HG03457 (cell line): ENCODE data around the gene ARHGAP26.
"Not testable (repeated sequence)": the region's sequence is repeated elsewhere in the genome, so short reads cannot be mapped to it uniquely, and the experiment has no call there.

Experiments used
- ATAC-seq: cut with Tn5 transposase; IDR thresholded peaks from one replicate; pipeline ENCODE4 v1.9.1; 2021; ENCODE audit warnings: moderate number of reproducible peaks; ENCODE audit not compliant: unreplicated experiment

The ARHGAP26 gene

DNA sequence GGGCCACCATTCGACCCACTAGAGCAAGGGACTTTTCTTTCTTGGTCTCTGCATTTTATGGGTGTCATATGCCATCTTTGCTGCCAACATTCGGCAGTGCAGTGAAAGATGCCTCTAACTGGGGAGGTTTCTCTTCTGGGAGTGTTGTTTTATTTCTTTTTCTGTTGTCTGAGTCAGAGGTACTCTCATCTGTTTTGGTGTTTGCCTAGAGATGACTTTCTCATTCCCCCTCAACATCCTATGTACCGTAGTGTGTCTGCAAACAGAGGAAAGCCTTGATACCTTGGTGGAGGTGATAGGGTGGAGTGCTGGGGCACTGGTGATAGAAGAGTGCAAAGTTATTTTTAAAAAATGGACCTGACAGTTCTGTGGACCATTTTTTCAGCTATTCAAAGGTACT is 182.1 kb downstream of the ARHGAP26 start:
- no peak for ATAC-seq

DNA sequence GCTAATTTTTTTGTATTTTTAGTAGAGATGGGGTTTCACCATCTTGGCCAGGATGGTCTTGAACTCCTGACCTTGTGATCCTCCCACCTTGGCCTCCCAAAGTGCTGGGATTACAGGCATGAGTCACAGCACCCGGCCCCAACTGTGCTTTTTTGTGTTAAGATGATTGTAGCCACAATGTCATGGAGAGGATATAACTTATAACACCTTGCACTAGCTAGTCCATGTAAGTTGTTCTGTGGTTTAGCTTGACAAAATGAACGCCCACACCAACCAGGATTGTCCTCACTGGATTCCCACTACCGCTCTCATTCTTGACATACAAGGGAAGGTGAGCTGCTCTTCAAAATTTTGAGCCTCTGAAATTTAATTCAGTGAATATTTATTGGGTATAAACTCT is 182.7 kb downstream of the ARHGAP26 start:
- not testable (repeated sequence) for ATAC-seq

DNA sequence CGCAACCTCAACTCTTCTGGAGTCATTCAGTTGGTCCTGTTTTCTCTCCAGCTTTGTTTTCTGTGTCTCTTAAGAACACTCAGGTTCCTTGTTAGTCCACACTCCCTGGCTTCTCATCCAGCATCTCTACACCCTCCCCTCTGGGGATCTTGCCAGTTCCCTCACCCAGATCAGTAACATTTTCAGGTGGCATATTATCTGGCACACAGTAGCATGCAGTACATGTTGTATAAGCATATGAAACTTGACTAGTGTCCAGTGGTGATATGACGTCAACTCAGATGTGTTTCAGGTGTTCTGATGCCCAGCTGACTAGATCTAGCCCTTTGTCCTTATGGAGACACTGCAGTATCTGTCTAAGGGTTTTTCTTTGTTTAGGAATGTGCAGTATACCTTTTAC is 184.3 kb downstream of the ARHGAP26 start:
- no peak for ATAC-seq

DNA sequence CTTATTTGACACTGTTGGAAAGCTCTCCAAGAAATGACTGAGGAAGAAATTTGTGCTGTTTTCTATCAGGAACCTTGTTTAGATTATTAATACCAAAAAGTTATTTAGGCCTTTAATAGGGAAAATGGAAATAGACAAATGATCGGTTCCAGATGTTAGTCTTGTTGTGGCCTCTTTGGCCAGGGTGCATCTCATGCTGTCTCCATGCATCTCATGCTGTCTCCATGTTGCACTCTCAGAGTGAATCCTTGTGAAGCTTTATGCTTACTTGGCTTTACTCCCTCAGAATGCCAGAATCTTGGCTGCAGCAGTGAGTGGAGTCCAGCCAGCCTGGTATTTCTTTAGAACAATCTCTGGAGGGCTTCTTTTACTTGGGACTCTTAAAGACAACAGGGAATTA is 185.5 kb downstream of the ARHGAP26 start:
- no peak for ATAC-seq

DNA sequence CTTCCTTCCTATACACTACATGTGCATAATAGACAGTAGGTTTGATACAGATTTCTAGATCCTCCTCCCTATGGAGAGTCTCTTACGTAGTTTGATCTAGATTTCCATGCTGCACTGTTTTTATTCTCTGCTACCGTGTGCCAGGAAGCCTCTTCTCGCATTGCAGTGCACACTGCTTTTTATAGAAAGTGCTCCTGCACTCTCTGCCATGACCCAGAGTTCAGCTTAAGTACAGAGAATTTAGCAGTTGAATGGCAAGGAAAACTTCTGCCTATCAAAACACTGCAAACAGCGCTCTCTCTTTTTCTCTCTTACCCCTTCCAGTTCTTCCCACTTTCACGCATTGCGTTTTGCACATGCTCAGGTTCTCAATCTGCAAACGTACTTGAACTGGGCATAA is 187.4 kb downstream of the ARHGAP26 start:
- no peak for ATAC-seq

DNA sequence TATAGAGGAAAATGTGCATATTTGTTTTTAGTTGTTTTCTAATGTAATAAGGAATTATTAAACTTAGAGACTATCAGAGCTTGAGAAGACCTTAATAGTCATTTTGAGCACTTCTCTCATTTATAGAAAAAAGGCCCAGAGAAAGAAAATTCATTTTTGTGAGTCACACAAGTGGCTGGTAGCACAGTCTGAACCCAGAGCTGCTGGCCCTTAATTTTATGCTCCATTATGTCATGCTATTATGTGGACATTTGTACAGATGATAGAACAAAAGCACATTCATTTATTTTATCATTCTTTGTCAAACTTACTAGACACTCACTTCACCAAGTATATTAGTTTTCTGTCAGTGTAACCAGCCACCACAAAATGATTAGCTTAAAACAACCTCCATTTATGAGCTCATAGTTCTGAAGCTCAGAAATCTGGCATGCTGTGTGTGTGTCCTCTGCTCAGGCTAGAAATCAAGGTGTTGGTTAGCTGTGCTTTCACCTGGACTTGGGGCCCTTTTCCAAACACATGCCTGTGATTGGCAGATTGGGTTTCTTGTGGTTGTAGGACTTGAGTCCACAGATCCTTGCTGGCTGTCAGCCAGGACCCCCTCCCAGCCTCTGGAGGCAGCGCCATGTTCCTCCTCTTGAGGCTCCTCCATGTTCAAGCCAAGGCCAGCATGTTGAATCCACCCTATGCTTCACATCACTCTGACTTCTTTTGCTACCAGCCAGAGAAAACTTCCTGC is 188.9 kb downstream of the ARHGAP26 start:
- ATAC-seq: no peak

DNA sequence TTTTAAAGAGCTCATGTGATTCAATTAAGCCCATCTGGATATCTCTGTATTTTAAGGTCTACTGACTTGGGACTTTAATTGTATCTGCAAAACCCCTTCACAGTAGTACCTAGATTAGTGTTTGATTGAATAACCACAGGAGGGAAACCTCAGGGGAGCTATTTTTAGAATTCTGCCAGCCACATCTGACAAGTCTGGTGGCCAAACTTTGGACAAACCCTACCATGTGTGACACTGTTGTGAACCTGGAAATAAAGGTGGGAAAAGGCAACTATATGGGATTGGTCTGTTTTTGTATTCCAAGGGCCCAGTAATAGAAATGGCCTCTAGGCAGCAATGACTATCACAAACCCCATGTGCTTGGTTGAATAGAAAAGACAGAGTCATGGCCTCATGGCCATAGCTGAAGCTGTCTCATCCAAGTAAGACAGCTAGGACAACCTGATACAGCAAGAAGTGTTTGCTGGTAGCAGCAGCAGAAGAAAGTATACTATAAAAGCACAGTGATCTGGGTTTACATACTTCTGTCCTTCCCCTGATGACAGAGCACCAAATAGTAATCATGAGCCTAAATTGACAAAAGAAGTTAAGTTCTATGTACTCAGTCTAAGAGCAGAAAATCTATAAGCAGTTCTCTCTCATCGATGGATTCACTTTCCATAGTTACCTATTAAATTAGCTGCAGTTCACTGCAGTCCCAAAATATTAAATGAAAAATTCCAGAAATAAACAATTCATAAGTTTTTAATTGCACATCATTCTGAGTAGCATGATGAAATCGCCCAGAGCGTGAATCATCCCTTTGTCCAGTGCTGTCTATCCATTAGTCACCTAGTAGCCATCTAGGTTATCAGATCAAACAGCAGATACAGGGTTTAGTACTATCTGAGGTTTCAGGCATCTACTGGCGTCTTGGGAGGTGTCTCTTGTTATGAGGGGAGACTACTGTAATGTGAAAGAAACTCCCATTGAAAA is 189.8 kb downstream of the ARHGAP26 start:
- ATAC-seq: no peak

DNA sequence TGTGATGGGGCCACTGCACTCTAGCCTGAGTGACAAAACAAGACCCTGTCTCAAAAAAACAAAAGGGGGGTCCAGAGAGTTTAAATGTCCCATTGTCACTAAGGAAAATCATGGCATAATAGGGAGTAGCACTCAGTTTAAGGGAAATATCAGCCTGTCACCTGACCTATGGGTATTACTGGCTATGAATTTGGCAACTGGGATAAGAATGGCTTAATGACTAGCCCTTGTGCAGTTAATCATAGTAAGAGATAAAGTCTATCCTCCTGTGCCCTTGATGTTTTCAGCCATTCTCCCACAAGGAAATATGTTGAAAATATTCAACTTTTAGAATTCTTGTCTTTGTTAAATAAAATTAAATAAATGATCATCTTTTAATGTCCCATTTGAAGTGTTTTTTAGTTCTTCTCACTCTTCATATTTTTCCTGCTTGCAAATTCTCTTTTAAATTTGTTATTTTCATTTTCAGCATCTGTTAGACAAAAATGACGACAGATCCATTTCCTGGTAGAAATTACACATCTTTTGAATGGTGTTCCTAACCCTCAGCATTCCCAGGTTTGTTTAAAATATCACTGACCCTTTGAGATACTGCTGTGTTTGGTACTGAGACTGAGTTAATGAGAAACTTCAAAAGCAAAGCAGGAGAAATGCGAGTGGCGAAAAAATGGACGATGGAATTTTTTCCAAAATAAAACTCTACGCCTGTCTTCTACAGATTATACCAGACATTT is 191.4 kb downstream of the ARHGAP26 start:
- no peak for ATAC-seq

DNA sequence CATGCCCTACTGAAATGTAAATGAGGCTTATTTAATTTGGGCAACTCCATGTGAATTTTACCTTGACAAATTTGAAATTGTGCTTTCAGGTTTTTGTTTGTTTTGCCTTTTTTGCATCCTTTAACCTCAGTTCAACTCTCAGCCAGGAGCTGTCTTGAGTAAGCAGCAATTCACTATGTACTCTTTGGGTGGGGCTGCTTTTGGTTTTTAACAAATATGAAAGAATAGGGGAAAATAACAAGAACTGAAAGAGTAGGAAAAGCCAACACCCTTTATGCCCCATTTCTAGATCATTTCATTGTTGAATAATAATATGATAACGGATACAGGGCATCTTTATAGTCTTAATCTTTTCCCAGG is 192.0 kb downstream of the ARHGAP26 start:
- ATAC-seq: no peak

DNA sequence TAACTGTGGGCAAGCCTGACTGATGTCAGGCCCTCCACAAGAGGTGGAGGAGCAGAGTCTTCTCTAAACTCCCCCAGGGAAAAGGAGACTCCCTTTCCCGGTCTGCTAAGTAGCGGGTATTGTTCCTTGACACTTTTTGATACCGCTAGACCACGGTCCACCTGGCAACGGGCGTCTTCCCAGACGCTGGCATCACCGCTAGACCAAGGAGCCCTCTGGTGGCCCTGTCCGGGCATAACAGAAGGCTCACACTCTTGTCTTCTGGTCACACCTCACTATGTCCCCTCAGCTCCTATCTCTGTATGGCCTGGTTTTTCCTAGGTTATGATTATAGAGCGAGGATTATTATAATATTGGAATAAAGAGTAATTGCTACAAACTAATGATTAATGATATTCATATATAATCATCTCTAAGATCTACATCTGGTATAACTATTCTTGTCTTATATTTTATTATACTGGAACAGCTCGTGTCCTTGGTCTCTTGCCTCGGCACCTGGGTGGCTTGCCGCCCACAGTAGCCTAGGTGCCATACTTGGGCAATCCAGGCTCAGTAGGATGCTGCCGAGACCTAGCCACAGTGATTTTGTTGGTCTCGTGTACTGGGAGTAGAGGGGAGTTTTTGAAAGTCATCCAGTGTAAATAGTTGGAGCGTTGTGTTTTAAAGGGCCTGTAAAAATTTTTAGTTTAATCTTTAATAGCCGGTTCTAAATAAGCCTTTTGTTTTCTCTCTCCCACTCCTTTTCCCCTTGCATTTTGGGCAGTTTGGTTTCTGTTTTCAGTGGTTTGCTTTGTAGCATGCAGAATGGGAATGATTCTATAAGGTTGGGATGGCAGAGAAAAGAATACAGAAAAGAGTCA is 195.3 kb downstream of the ARHGAP26 start:
- not testable (repeated sequence) for ATAC-seq

DNA sequence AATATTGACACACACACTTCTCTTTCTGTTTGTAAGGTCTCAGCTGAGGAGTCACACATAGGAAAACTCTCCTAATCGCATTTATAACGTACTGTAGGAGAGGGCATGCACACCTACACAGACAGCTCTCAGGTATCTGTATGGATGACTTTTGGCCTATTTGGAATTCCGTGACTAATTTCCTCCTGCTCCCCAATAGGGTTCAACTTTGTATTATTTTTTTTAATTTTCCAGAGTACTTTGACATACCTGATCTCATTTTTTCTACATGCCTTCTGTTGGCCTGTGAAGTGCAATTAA is 195.9 kb downstream of the ARHGAP26 start:
- ATAC-seq: no peak

DNA sequence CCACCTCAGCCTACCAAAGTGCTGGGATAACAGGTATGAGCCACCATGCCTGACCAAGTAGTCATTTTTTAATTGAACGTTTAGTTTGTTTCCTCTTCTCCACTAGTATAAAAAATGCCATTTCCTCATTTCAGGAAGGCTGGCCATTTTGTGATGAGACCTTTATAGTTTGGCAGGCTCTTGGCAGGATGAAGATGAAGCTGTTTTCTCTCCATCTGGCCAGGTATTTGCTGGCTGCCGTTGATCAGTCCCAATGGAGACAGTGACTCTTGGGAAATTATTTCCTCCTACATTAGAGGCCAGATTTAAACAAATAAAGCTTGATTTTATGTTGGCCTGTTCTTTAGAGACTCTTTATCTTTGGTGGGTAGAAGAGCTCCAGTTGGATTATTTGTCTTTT is 199.0 kb downstream of the ARHGAP26 start:
- no peak for ATAC-seq

DNA sequence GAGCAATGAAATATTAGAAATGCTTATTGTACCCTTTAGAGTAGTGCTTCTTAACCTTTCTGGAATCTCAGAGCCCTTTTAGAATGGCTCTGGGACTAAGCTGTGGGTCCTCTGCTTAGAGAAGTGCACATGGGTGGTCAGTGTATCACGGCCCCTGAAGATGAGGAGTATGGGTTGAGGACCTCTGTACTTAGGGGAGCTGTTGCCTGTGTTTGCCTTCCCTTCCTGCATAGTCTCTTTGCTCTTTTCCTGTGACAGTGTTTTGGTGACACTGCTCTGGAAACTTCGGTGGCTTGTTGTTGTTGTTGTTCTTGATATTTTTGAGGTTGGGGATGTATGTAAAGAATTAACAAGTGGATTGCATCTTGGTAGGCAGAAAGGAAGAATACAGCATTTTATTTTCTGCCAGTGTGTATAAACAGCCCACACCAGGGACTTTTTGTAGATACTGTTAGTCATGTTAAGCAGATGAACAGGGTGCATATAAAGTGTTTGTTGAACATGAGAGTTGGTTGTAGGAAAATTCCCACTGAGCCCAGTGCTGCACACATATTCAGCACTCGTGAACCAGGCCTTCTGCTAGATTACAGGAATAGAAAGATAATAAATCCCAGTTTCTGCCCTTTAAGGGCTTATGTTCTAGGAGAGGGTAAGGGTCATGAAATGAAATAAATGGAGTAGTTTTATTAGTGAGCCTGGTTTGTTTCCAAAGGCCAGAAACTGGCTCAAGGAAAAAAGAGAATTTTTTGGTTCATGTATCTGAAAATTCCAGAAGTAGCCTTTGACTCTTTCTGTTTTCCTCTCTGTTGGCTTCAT is 199.7 kb downstream of the ARHGAP26 start:
- no peak for ATAC-seq

DNA sequence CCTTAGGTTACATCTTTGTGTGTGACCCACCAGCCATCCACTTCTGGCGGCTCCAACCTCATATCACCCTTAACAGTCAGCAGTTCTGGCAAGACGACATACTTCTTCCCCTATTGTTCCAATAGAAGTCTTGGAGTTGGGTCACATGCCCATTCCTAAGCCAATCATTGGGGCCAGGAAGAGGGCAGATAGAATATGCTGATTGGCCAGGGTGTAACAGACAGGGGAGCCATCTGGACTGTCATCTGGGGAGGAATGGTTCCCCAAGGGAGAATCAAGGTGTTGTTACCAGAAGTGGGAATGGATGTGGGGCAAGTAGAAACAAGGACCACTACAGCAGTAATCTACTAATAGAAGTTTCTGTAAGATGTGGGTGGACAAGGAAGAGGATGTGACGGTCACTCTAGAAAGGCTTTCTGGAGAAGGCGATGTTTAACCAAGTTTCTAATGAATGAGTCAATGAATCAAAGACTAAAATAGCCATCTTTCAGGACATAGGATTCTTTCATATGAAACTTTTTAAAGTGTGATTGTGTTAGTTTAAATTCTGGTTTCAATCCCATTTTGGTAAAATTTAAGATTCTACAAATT is 200.4 kb downstream of the ARHGAP26 start:
- ATAC-seq: no peak

DNA sequence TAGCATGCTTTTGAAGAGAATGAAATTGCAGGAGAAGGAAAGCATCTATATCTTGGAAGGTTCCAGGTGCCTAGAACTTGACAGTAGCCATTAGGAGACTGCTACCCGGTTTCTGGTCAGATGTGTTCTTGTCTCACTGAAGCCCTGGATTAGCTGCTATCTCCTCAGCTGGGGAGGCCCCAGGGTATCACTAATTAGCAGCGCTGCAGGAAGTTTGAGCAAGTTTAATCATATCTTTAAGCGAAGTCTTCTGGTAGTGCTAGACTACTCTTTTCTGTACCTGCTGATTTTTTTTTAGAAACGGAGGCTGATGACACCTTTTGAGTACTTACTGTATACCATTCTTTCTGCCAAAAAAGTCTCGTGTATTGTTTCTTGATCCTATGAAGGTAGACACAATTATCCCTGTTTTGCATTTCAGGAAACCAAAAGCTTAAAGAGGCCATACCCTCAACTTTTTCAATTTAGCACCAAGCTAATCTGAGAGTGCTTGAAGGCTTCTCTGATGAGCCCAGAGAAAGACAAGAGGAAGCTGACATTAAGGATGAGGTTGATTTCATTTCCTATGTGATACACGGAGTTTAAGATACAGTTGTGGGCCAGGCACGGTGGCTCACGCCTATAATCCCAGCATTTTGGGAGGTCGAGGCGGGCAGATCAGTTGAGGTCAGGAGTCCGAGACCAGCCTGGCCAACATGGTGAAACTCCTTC is 201.3 kb downstream of the ARHGAP26 start:
- no peak for ATAC-seq

DNA sequence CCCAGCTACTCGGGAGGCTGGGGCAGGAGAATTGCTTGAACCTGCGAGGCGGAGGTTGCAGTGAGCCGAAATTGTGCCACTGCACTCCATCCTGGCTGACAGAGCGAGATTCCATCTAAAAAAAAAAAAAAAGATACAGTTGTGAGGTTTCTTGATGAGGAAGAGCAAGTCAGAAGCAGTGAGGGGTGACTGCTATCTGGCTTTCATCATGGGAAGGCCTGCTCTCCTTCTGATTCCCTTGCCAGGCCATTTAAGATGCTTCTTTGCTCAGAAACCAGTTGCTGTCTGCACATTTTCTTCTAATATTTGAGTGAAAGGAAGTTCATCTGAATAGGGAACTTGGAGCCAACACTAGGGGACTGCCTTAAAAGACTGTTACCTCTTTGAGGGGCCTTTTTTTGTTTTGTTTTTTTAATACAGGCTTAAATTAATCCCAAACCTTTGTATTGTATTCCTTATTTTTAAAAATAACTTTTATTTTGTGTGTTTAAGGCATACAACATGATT is 201.9 kb downstream of the ARHGAP26 start:
- no peak for ATAC-seq

DNA sequence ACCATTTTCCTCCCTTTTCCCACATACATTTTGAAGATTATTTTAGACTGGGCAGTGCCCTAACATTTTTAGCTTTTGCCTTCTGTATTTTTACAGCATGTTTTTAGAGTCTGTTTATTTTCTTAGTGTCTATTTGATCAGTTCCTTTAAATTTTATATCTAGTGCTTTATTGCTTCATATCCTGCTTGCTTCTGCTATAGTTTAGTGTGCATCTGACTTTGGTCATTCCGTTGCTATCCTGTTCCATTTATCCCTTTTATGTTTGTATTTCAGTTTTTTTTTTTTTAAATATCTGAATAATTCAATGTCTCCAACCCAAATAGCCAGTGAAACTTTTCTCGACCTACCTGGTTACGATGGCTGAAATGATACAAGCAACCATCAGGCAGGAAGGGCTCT is 203.8 kb downstream of the ARHGAP26 start:
- no peak for ATAC-seq

DNA sequence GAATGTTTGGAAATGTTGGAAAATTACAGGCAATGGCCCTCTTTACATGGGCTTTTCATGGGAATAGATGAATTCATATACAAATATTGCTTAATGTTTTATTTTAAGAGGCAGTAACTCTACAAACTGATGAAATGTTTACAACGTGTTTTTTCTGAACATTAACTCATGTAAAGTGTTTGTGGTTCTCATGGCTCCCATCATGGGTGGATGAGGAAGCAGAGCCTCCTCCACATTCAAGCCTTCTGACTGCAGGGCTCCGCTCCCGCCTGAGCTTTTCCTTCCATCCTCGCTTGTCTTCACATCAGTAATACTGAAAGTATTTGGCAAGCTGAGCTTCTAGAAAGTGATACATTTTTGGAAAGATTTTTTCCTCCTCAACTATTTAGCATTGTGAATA is 204.2 kb downstream of the ARHGAP26 start:
- no peak for ATAC-seq

DNA sequence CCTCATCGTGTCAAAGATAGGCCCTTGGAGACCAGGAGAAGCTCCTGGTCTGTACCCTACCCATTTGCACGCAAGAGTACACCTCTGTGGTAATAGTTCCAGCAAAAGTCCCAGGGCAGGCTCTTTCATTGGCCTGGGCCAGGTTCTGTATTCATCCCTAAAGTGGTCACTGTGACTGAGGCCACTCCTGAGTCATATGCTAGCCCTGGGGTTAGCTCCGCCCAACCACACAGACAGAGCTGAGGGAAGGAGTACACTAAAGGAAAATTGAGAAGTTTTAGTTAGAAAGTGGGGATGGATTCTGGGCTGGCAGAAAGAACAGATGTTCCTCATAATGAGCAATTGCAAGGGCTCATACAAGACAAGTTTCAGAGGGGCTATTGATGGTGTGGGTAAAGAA is 206.7 kb downstream of the ARHGAP26 start:
- no peak for ATAC-seq
